Activated CD8-positive, alpha-beta T cell treated with anti-CD3 and anti-CD28 coated beads, Interleukin-2, amount 10 ng/mL, durations not matched to agents 7 days and 5 days (primary cell): Measurements from ENCODE around the gene RNF217. TPM values are rescaled to one million over a fixed set of nuclear protein-coding genes. Genes with fewer than 3 reads are reported as not detected.

Experiments used
- ATAC-seq: fragments of 150-1000 bp; cut with Tn5 transposase; one replicate; pipeline ENCODE4 v1.10.0; 2021; ENCODE audit warnings: moderate library complexity
- CTCF ChIA-PET: fragments of 350-600 bp; sonication (Branson Sonifier 250); formaldehyde crosslinking; loops from one replicate; lab custom pipeline; 2021; ENCODE audit warnings: antibody characterized with exemption; lab: Charles Lee
- POLR2A ChIA-PET: fragments of 350-600 bp; sonication (Branson Sonifier 250); formaldehyde crosslinking; loops from one replicate; lab custom pipeline; 2021; ENCODE audit warnings: antibody characterized with exemption; lab: Charles Lee
- DNase-seq: peaks from one replicate; pipeline ENCODE4 v3.0.0-alpha.2; 2020
- H3K27ac Mint-ChIP-seq: one replicate; pipeline ENCODE4 v1.8.0; 2021; ENCODE audit warnings: mild to moderate bottlenecking, mixed read lengths
- H3K27me3 Mint-ChIP-seq: one replicate; pipeline ENCODE4 v1.8.0; 2021; ENCODE audit warnings: low read depth, mixed read lengths
- H3K36me3 Mint-ChIP-seq: one replicate; pipeline ENCODE4 v1.8.0; 2021; ENCODE audit warnings: low read depth, mixed read lengths
- H3K4me1 Mint-ChIP-seq: one replicate; pipeline ENCODE4 v1.8.0; 2021; ENCODE audit warnings: low read depth, mixed read lengths
- H3K4me3 Mint-ChIP-seq: one replicate; pipeline ENCODE4 v1.8.0; 2021; ENCODE audit warnings: mild to moderate bottlenecking, mixed read lengths
- H3K9me3 Mint-ChIP-seq: one replicate; pipeline ENCODE4 v1.8.0; 2022; ENCODE audit warnings: mixed read lengths; ENCODE audit not compliant: insufficient read depth
- total RNA-seq, 2 experiments: library from RNA; stranded (reverse); gene quantifications; one replicate each; pipeline ENCODE4 v1.2.3, GENCODE V29; 2021

Gene RNF217
- total RNA-seq, 2 experiments from 2014 or later: 0.52 TPM; not detected in 1

DNA sequence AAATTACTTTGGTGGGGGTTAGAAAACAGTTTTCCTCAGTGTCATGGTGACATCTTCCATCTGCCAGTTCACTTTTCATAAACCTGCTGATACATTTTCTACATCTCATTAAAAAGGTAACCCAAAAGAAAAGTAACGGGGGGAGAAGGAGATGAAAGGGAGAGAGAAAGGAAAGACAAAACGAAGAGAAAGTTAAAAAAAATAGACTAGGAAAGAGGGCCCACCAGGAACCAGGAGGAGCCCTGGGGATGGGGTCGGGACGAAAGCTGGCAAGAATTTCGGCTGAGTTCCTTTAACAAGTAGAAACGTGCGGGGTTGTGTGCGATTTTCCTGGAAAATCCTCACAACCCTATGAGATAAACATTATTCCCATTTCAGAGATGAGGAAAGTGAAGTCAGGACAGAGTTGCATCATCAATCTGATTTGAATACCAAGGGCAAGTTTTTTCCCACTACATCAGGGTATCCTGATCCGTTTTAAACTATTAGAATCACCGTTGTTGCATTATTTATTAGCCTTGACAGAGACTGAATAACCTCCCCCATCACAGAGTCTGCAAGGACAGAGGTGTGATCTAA is 137.9 kb downstream of the RNF217 start:
- Mint-ChIP-seq H3K9me3 (no peaks in the 10 kb centered on the region), H3K4me1 (no peaks in the 10 kb centered on the region), H3K36me3 (no peaks in the 10 kb centered on the region), H3K4me3 (peak overlapping the region; percentile 39), H3K27ac (no peak overlapping the region), H3K27me3 (peaks cover 31% of the 10 kb centered on the region)
- ChIA-PET POLR2A (interaction anchor here (0.7 kb wide), 1 partner anchor 521 kb away, joined by 4 read pairs; no protein-coding TSS in a partner anchor), CTCF (interaction anchor here (0.5 to 0.7 kb wide), 2 partner anchors 32 to 57 kb away, joined by 4 read pairs; no protein-coding TSS in a partner anchor)
- DNase-seq (no peak), ATAC-seq (no peak)

GRCh38 chr6:125101128-125101527 is 138.9 kb downstream of the RNF217 start:
- POLR2A ChIA-PET: no interaction called here
- H3K4me3 Mint-ChIP-seq: no peak overlapping the region
- H3K9me3 Mint-ChIP-seq: no peaks in the 10 kb centered on the region
- DNase-seq (no peak), ATAC-seq (no peak)
- no peaks in the 10 kb centered on the region for H3K4me1 Mint-ChIP-seq
- CTCF ChIA-PET: no interaction called here
- H3K27me3 Mint-ChIP-seq: peaks cover 27% of the 10 kb centered on the region
- H3K36me3 Mint-ChIP-seq: no peaks in the 10 kb centered on the region
- no peak overlapping the region for H3K27ac Mint-ChIP-seq

DNA sequence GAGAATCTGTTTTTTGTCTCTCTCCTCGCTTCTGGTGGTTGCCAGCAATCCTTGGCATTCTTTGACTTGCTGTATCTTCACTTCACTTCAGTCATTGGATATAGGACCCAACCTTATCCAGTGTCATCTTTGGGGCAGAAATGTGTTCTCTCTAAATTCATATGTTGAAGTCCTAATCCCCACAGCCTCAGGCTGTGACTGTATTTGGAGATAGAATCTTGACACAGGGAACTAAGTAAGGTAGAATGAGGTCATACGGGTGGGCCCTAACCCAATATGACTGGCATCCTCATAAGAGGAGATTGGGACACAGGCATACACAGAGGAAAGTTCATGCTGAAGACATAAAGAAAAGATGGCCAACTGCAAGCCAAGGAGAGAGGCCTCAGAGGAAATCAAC is 139.4 kb downstream of the RNF217 start:
- Mint-ChIP-seq H3K4me1 (no peaks in the 10 kb centered on the region), H3K36me3 (no peaks in the 10 kb centered on the region), H3K9me3 (no peaks in the 10 kb centered on the region), H3K4me3 (no peak overlapping the region), H3K27me3 (peaks cover 27% of the 10 kb centered on the region), H3K27ac (no peak overlapping the region)
- ChIA-PET CTCF (no interaction called here), POLR2A (no interaction called here)
- DNase-seq (no peak), ATAC-seq (no peak)

DNA sequence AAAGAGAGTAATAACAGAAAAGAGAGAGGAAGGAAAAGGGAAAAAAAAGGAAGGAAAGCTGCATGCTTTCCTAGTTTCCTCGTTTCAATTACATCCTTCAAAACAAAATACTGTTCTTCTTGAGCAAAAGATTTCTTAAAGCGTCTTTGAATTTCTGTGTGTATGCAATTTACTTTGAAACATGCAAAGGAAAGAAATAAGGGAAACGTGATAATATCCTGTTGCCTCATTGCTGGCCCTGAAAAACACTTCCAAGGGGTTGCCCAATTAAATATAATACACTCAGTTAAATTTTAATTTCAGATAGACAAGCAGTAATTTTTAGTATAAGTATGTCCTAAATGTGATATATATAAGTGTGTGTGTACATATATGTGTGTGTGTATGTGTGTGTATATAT is 140.2 kb downstream of the RNF217 start:
- no peaks in the 10 kb centered on the region for H3K9me3 Mint-ChIP-seq

GRCh38 chr6:125102891-125103290 is 140.7 kb downstream of the RNF217 start:
- no peaks in the 10 kb centered on the region for H3K9me3 Mint-ChIP-seq
- no peak overlapping the region for H3K4me3 Mint-ChIP-seq
- no peak overlapping the region for H3K27ac Mint-ChIP-seq
- DNase-seq (no peak), ATAC-seq (no peak)
- CTCF ChIA-PET: no interaction called here
- POLR2A ChIA-PET: no interaction called here
- no peaks in the 10 kb centered on the region for H3K4me1 Mint-ChIP-seq
- peaks cover 23% of the 10 kb centered on the region for H3K27me3 Mint-ChIP-seq
- no peaks in the 10 kb centered on the region for H3K36me3 Mint-ChIP-seq

More for the DNA sequence above, 140.2 kb downstream of the RNF217 start:
- H3K4me1 Mint-ChIP-seq: no peaks in the 10 kb centered on the region
- H3K27me3 Mint-ChIP-seq: peaks cover 27% of the 10 kb centered on the region
- ATAC-seq (no peak), DNase-seq (no peak)
- H3K4me3 Mint-ChIP-seq: no peak overlapping the region
- no peaks in the 10 kb centered on the region for H3K36me3 Mint-ChIP-seq
- POLR2A ChIA-PET: no interaction called here
- H3K27ac Mint-ChIP-seq: no peak overlapping the region
- CTCF ChIA-PET: no interaction called here

DNA sequence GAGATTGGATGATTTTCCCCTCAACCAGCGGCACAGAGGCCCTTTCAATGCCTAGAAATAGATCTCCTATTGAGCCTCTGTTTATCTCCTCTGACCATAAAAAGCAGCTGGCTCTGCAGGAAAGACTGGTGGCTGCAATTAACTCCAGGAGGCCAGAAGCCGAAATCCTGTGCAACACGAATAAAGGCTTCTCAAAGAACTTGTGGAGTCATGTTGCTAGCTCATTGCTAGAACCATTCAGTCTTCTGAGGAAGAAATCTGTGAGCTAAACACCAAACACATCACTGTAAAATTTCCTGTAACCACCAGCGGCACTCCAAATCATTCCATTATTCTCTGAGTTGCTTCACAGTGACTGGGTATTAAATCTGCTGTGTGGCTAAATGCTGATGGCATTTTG is 142.2 kb downstream of the RNF217 start:
- CTCF ChIA-PET: no interaction called here
- DNase-seq (no peak), ATAC-seq (no peak)
- peaks cover 3% of the 10 kb centered on the region for H3K9me3 Mint-ChIP-seq
- H3K4me1 Mint-ChIP-seq: no peaks in the 10 kb centered on the region
- H3K36me3 Mint-ChIP-seq: no peaks in the 10 kb centered on the region
- no peak overlapping the region for H3K4me3 Mint-ChIP-seq
- POLR2A ChIA-PET: no interaction called here
- H3K27ac Mint-ChIP-seq: no peak overlapping the region
- H3K27me3 Mint-ChIP-seq: peaks cover 12% of the 10 kb centered on the region

DNA sequence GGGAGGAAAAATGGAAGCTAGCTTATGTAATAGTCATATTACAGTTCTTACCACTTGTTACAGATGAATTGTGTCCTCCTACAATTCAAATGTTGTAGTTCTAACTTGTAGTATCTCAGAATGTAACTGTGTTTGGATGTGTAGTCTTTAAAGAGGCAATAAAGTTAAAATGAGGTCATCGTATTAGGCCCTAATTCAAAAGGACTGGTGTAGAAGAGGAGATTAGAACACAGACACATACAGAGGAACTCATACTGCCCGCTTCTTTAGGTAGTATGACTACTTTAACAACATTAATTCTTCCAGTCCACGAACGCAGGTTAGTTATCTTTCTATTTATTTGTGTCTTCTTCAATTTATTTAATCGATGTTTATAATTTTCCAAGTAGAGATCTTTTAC is 144.8 kb downstream of the RNF217 start:
- Mint-ChIP-seq H3K27me3 (no peaks in the 10 kb centered on the region), H3K4me3 (no peak overlapping the region), H3K27ac (no peak overlapping the region), H3K4me1 (no peaks in the 10 kb centered on the region), H3K9me3 (peaks cover 25% of the 10 kb centered on the region), H3K36me3 (peaks cover 9% of the 10 kb centered on the region)
- ChIA-PET POLR2A (no interaction called here), CTCF (no interaction called here)
- no peak for DNase-seq
- no peak for ATAC-seq

GRCh38 chr6:125107896-125108295 is 145.7 kb downstream of the RNF217 start:
- Mint-ChIP-seq H3K36me3 (peaks cover 9% of the 10 kb centered on the region), H3K9me3 (peaks cover 30% of the 10 kb centered on the region), H3K4me1 (no peaks in the 10 kb centered on the region), H3K27me3 (no peaks in the 10 kb centered on the region), H3K27ac (no peak overlapping the region), H3K4me3 (no peak overlapping the region)
- ChIA-PET POLR2A (no interaction called here), CTCF (no interaction called here)
- ATAC-seq (no peak), DNase-seq (no peak)

DNA sequence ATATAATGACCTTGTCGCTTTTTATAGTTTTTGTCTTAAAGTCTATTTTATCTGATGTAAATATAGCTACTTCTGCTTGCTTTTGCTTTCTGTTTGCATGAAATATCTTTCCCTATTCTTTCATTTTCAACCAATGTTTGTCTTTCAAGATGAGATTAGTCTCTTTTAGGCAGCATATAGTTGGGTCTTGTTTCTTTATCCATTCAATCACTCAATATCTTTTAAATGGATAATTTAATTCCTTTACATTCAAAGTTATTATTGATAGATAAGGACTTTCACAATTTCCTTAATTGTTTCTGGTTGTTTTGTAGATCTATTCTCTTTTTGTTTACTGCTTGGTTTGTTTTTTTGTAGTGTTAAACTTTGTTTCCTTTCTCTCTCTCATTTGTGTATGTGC is 147.8 kb downstream of the RNF217 start:
- CTCF ChIA-PET: no interaction called here
- Mint-ChIP-seq H3K27ac (no peak overlapping the region), H3K4me3 (no peak overlapping the region), H3K36me3 (peaks cover 9% of the 10 kb centered on the region), H3K27me3 (no peaks in the 10 kb centered on the region), H3K9me3 (peaks cover 30% of the 10 kb centered on the region), H3K4me1 (no peaks in the 10 kb centered on the region)
- POLR2A ChIA-PET: no interaction called here
- no peak for DNase-seq
- ATAC-seq: no peak

DNA sequence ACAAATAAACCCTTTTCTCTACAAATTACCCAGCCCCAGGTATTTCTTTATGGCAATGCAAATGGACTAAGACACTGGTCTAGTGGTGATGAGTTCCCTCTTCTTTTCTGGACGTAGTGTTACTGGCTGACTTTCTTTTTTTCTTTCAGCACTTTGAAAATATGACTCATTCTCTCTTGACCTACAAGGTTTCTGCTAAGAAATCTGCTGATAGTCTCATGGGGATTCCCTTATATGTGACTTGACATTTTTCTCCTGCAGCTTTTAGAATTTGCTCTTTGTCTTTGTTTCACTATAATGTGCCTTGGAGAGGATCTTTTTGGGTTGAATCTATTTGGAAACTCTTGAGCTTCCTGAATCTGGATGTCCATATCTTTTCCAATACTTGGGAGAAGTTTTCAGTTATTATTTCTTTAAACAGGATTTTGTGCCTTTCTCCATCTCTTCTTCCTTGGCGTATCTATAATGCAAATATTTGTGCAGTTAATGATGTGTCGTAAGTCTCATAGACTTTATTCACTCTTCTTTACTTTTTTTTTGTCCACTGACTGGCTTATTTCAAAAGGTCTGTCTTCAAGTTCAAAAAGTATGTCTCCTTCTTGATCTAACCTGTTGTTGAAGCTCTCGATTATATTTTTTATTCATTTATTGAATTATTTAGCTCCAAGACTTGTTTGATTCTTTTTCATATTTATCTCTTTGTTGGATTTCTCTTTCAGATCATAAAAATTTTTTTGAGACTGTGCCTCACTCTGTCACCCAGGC is 149.2 kb downstream of the RNF217 start:
- Mint-ChIP-seq H3K4me1 (no peaks in the 10 kb centered on the region), H3K36me3 (peaks cover 9% of the 10 kb centered on the region), H3K9me3 (peaks cover 30% of the 10 kb centered on the region), H3K27ac (no peak overlapping the region), H3K4me3 (no peak overlapping the region), H3K27me3 (peaks cover 3% of the 10 kb centered on the region)
- ChIA-PET POLR2A (no interaction called here), CTCF (no interaction called here)
- ATAC-seq: no peak
- no peak for DNase-seq

DNA sequence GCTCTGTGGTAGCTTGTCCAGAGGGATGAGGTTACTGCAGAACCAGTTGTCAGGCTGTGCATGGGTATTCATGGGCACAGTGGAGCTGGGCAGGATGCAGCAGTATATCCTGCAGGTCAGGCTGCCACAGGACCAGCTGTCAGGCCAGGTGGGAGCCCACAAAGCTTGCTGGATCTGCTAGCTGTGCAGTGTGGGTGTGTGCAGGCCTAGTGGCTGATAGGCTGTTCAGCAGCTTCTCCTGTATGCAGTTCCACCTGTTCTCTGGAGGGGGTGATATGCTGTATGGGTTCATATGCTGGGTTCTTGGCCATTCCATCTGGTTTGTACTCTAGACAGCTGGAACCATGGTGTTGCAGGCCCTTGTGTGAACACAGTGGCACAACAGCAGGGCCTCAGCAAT is 150.7 kb downstream of the RNF217 start:
- peaks cover 9% of the 10 kb centered on the region for H3K36me3 Mint-ChIP-seq
- ATAC-seq (no peak), DNase-seq (no peak)
- peaks cover 30% of the 10 kb centered on the region for H3K9me3 Mint-ChIP-seq
- no peak overlapping the region for H3K4me3 Mint-ChIP-seq
- H3K27me3 Mint-ChIP-seq: peaks cover 6% of the 10 kb centered on the region
- H3K4me1 Mint-ChIP-seq: no peaks in the 10 kb centered on the region
- POLR2A ChIA-PET: no interaction called here
- H3K27ac Mint-ChIP-seq: no peak overlapping the region
- CTCF ChIA-PET: interaction anchor here (1.2 to 2.8 kb wide), 5 partner anchors 46 to 242 kb away, joined by 3 to 16 read pairs (median 6); no protein-coding TSS in a partner anchor

- no peak overlapping the region for H3K27ac Mint-ChIP-seq
- peaks cover 28% of the 10 kb centered on the region for H3K9me3 Mint-ChIP-seq
- DNase-seq: peak; percentile 65
- H3K4me3 Mint-ChIP-seq: no peak overlapping the region
- peaks cover 9% of the 10 kb centered on the region for H3K36me3 Mint-ChIP-seq
- H3K4me1 Mint-ChIP-seq: no peaks in the 10 kb centered on the region
- peaks cover 6% of the 10 kb centered on the region for H3K27me3 Mint-ChIP-seq
- ChIA-PET POLR2A (no interaction called here), CTCF (interaction anchor here (0.8 to 2.8 kb wide), 9 partner anchors 43 to 256 kb away, joined by 3 to 16 read pairs (median 4); no protein-coding TSS in a partner anchor)
- no peak for ATAC-seq
These were observed 152.1 kb downstream of the RNF217 start for GRCh38 chr6:125114248-125114858.
